ENCODE results near the gene CYBA.
A peak's percentile ranks its signal among the peaks of the same experiment; 100 is the strongest.

The CYBA gene

GRCh38 chr16:88647178-88648070, 3.4 kb downstream of the CYBA start:
- DNase-seq (ENCODE audit: low read depth, low spot score): no peak

- no peak for DNase-seq (ENCODE audit: low read depth, low spot score)
These were observed 4.4 kb downstream of the CYBA start for GRCh38 chr16:88646345-88647034.

GRCh38 chr16:88645941-88646340, 4.9 kb downstream of the CYBA start:
- no peak for DNase-seq (ENCODE audit: low read depth, low spot score)

GRCh38 chr16:88645455-88645854, 5.4 kb downstream of the CYBA start:
- no peak for DNase-seq (ENCODE audit: low read depth, low spot score)

- DNase-seq (ENCODE audit: low read depth, low spot score): no peak
These were observed 7.3 kb downstream of the CYBA start for GRCh38 chr16:88643644-88643932.

GRCh38 chr16:88642881-88643643, 7.8 kb downstream of the CYBA start:
- no peak for DNase-seq (ENCODE audit: low read depth, low spot score)

GRCh38 chr16:88640498-88641247, 10.2 kb downstream of the CYBA start:
- DNase-seq (ENCODE audit: low read depth, low spot score): no peak

GRCh38 chr16:88640039-88640495, 10.8 kb downstream of the CYBA start:
- DNase-seq (ENCODE audit: low read depth, low spot score): no peak

- DNase-seq (ENCODE audit: low read depth, low spot score): peak; percentile 70
These were observed 11.4 kb downstream of the CYBA start for GRCh38 chr16:88639231-88640038.

GRCh38 chr16:88638323-88639230, 12.3 kb downstream of the CYBA start, which contains the start of gene IL17C:
Gene IL17C, plus strand, starts transcription at chr16:88638572. Its CDS starts 70 bp downstream, at chr16:88638642.
- no peak for DNase-seq (ENCODE audit: low read depth, low spot score)

- DNase-seq (ENCODE audit: low read depth, low spot score): no peak
These were observed 14.2 kb downstream of the CYBA start for GRCh38 chr16:88636488-88637265.

- no peak for DNase-seq (ENCODE audit: low read depth, low spot score)
These were observed 15.1 kb downstream of the CYBA start for GRCh38 chr16:88635671-88636319.

GRCh38 chr16:88634994-88635670, 15.7 kb downstream of the CYBA start:
- no peak for DNase-seq (ENCODE audit: low read depth, low spot score)

GRCh38 chr16:88634141-88634993, 16.5 kb downstream of the CYBA start:
- peak; percentile 90 for DNase-seq (ENCODE audit: low read depth, low spot score)

GRCh38 chr16:88633684-88634140, 17.1 kb downstream of the CYBA start:
- DNase-seq (ENCODE audit: low read depth, low spot score): peak; percentile 77

- no peak for DNase-seq (ENCODE audit: low read depth, low spot score)
These were observed 18.3 kb downstream of the CYBA start for GRCh38 chr16:88632587-88632930.

All from ELF-1 (cell line).